ENCODE measurements around the gene SPDYE2B.
"Not testable (repeated sequence)": the region's sequence is repeated elsewhere in the genome, so short reads cannot be mapped to it uniquely, and the experiment has no call there.

The SPDYE2B gene

GRCh38 chr7:102643404-102643803, 6.7 kb upstream of the SPDYE2B start:
- DNase-seq = not testable (repeated sequence)

GRCh38 chr7:102647813-102648212, 2.3 kb upstream of the SPDYE2B start:
- DNase-seq = not testable (repeated sequence)

GRCh38 chr7:102664765-102665164, 14.6 kb downstream of the SPDYE2B start:
- not testable (repeated sequence) for DNase-seq

- not testable (repeated sequence) for DNase-seq
Observed at GRCh38 chr7:102666850-102667249, 16.7 kb downstream of the SPDYE2B start.

GRCh38 chr7:102667523-102667922, 17.4 kb downstream of the SPDYE2B start:
- not testable (repeated sequence) for DNase-seq

- not testable (repeated sequence) for DNase-seq
Observed at GRCh38 chr7:102671166-102671955, 21.2 kb downstream of the SPDYE2B start, which contains the start of gene POLR2J2. Gene POLR2J2 (minus strand): TSS chr7:102671663. CDS start chr7:102671601, 62 bp downstream.

GRCh38 chr7:102671956-102672307, 21.8 kb downstream of the SPDYE2B start:
- not testable (repeated sequence) for DNase-seq

GRCh38 chr7:102673447-102674067, 23.4 kb downstream of the SPDYE2B start:
- DNase-seq = not testable (repeated sequence)

GRCh38 chr7:102675545-102675944, 25.4 kb downstream of the SPDYE2B start:
- DNase-seq = not testable (repeated sequence)

GRCh38 chr7:102680780-102681179, 30.7 kb downstream of the SPDYE2B start:
- not testable (repeated sequence) for DNase-seq

GRCh38 chr7:102682560-102682959, 32.4 kb downstream of the SPDYE2B start:
- DNase-seq = not testable (repeated sequence)

GRCh38 chr7:102688299-102689036, 38.3 kb downstream of the SPDYE2B start:
- DNase-seq = not testable (repeated sequence)

- DNase-seq = not testable (repeated sequence)
Observed at GRCh38 chr7:102689436-102690282, 39.5 kb downstream of the SPDYE2B start.

- DNase-seq = not testable (repeated sequence)
Observed at GRCh38 chr7:102690602-102691001, 40.5 kb downstream of the SPDYE2B start.

GRCh38 chr7:102694008-102694407, 43.9 kb downstream of the SPDYE2B start:
- DNase-seq = not testable (repeated sequence)

- DNase-seq = not testable (repeated sequence)
Observed at GRCh38 chr7:102695033-102695552, 45.0 kb downstream of the SPDYE2B start.

GRCh38 chr7:102696009-102696408, 45.9 kb downstream of the SPDYE2B start:
- not testable (repeated sequence) for DNase-seq

GRCh38 chr7:102697642-102698512, 47.8 kb downstream of the SPDYE2B start:
- DNase-seq = not testable (repeated sequence)

- not testable (repeated sequence) for DNase-seq
Observed at GRCh38 chr7:102698962-102699750, 49.0 kb downstream of the SPDYE2B start.
